ENCODE results near the gene TH. TPM values are rescaled to one million over a fixed set of nuclear protein-coding genes. Genes with fewer than 3 reads are reported as not detected.

The TH gene
- total and polyA plus RNA-seq, 2 of the 4 experiments (the other 2 are of a cell fraction), result 0.10 TPM; not detected in 1

- Histone ChIP-seq H3K79me1 (ENCODE audit: low read depth in 1 of 2, low read length in 2 of 2) (no peaks in the 10 kb centered on the region), H3K4ac (ENCODE audit: low read depth, low read length) (no peak overlapping the region), H3K23ac (ENCODE audit: low read depth, low read length) (no peak overlapping the region), H3K9me1 (ENCODE audit: insufficient read depth, low read length) (no peaks in the 10 kb centered on the region), H3K56ac (ENCODE audit: extremely low read depth, insufficient read depth, low read length) (no peak overlapping the region), H3K27ac (ENCODE audit: insufficient read depth, low read length) (no peak overlapping the region), H4K8ac (ENCODE audit: low read depth in 2 of 2, low read length in 2 of 2) (no peak overlapping the region), H3K4me1 (ENCODE audit: control insufficient read depth, insufficient read depth, low read length) (no peaks in the 10 kb centered on the region), H3K9ac (ENCODE audit: low read depth, low read length) (no peak overlapping the region), H3K9me3 (ENCODE audit: control insufficient read depth, insufficient read depth, low read length) (no peaks in the 10 kb centered on the region), H2AFZ (replicated peaks; ENCODE audit: low read length, poor library complexity) (no peak overlapping the region), H2BK15ac (ENCODE audit: low read depth, low read length) (no peak overlapping the region), H3K18ac (ENCODE audit: low read depth, low read length) (no peak overlapping the region), H2BK20ac (ENCODE audit: low read depth, low read length) (no peak overlapping the region), H4K91ac (ENCODE audit: insufficient read depth, low read depth, low read length) (no peak overlapping the region), H2BK5ac (ENCODE audit: low read depth, low read length, poor library complexity, severe bottlenecking) (no peak overlapping the region), H3K4me2 (ENCODE audit: low read depth, low read length) (no peak overlapping the region), H4K20me1 (ENCODE audit: insufficient read depth, low read length) (peaks cover 3% of the 10 kb centered on the region; the same call in 1 of the 2 replicates), H3K27me3 (ENCODE audit: control insufficient read depth, insufficient read depth, low read length) (peaks cover 17% of the 10 kb centered on the region), H2AK5ac (ENCODE audit: low read depth, low read length) (no peak overlapping the region), H3K4me3 (ENCODE audit: insufficient read depth, low read depth, low read length) (no peak overlapping the region), H4K5ac (ENCODE audit: low read depth, low read length) (no peak overlapping the region), H2BK120ac (ENCODE audit: low read depth, low read length) (no peak overlapping the region), H3K36me3 (ENCODE audit: control insufficient read depth, insufficient read depth, low read length) (no peaks in the 10 kb centered on the region), H2AK9ac (replicated peaks; ENCODE audit: low read depth, low read length, poor library complexity) (no peak overlapping the region), H3K14ac (replicated peaks; ENCODE audit: low read depth, low read length) (no peak overlapping the region)
- ATAC-seq (ENCODE audit: low read depth) (no peak), DNase-seq (no peak)
- ChIA-PET POLR2A (ENCODE audit: unreplicated experiment) (no interaction called here), CTCF (interaction anchor here (1.5 kb wide), 1 partner anchor 501 kb away, joined by 5 read pairs; no protein-coding TSS in a partner anchor)
- no TSS peak for BruUV-seq (replicated peaks)
- no CpG with 5 or more reads among the region's 7 CpGs for WGBS, 2 experiments (ENCODE audit: extremely low coverage in 2 of 2, insufficient read length in 1 of 2)
- intact Hi-C loops (cut with micrococcal nuclease), result no loop called here
- in situ Hi-C loops (cut with MboI; ENCODE audit: low sequenced_read_pairs), result loop anchor here (5.0 kb wide), 2 partner anchors 272 to 457 kb away; partner anchors contain the start of gene KRTAP5-6
- no peak for TF ChIP-seq RCOR1 (IDR thresholded peaks at IDR 0.05; ENCODE audit: insufficient replicate concordance, low read length)
- no peak for TF ChIP-seq RAD21 (IDR thresholded peaks at IDR 0.05; ENCODE audit: low read length)
- TF ChIP-seq BHLHE40 (IDR thresholded peaks at IDR 0.05; ENCODE audit: low read depth, low read length), result no peak
- TF ChIP-seq SMC3 (IDR thresholded peaks at IDR 0.05; ENCODE audit: low read depth, low read length), result no peak
- TF ChIP-seq RFX5 (IDR thresholded peaks at IDR 0.05; ENCODE audit: low read depth, low read length), result no peak
- TF ChIP-seq FOS (IDR thresholded peaks at IDR 0.05; ENCODE audit: low read depth, low read length), result no peak
- no peak for TF ChIP-seq CEBPB (IDR thresholded peaks at IDR 0.05; ENCODE audit: low read depth, low read length)
- TF ChIP-seq, protein P1, sequence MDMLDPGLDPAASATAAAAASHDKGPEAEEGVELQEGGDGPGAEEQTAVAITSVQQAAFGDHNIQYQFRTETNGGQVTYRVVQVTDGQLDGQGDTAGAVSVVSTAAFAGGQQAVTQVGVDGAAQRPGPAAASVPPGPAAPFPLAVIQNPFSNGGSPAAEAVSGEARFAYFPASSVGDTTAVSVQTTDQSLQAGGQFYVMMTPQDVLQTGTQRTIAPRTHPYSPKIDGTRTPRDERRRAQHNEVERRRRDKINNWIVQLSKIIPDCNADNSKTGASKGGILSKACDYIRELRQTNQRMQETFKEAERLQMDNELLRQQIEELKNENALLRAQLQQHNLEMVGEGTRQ (IDR thresholded peaks at IDR 0.05; ENCODE audit: low read depth, low read length), result no peak
- no peak for TF ChIP-seq ELK1 (IDR thresholded peaks at IDR 0.05; ENCODE audit: borderline replicate concordance, low read depth, low read length)
- TF ChIP-seq NFE2L2 (IDR thresholded peaks at IDR 0.05; ENCODE audit: low read depth, low read length), result no peak
- TF ChIP-seq MXI1 (IDR thresholded peaks at IDR 0.05; ENCODE audit: borderline replicate concordance, low read depth, low read length), result no peak
- no peak for TF ChIP-seq MAZ (IDR thresholded peaks at IDR 0.05; ENCODE audit: borderline replicate concordance, low read depth, low read length)
- no peak for TF ChIP-seq MAFK (IDR thresholded peaks at IDR 0.05; ENCODE audit: low read depth, low read length)
- dilution Hi-C loops (cut with HindIII; ENCODE audit: low sequenced_read_pairs, unreplicated experiment), result no loop called here
These were observed 17.4 kb downstream of the TH start for GRCh38 chr11:2154195-2154585.
